Stimulated activated CD8-positive, alpha-beta memory T cell treated with anti-CD3 and anti-CD28 coated beads, Interleukin-15, amount 100 ng/mL, for 48 hours (primary cell): Measurements from ENCODE around the gene NME3.
"Not testable (repeated sequence)": the region's sequence is repeated elsewhere in the genome, so short reads cannot be mapped to it uniquely, and the experiment has no call there.

Source experiments
- DNase-seq, 2 donors: peaks; one replicate each; pipeline ENCODE4 v3.0.0-alpha.2; 2020; ENCODE audit warnings: low read depth in 2 of 2

The NME3 gene

GRCh38 chr16:1749152-1750117 is 21.9 kb downstream of the NME3 start:
- no peak for DNase-seq

DNA sequence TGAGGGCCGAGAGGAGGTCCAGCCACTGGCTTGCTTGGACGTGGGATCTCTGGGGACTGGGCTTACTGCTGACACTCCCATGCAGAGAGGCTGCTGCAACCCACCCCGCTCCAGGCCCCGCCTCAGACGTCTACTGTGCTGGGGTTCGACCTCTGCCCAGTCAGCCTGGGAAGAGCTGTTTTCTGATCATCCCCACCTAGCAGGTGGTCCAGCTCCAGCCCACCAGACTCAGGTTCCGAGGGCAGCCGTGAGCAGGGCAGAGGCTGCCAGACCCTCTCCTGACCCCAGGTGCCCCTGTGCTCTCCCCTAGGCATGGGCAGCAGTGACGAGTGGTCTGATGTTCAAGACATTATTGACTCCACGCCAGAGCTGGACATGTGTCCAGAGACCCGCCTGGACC is 23.4 kb downstream of the NME3 start:
- DNase-seq, result no peak

GRCh38 chr16:1746693-1747195 is 24.6 kb downstream of the NME3 start:
- no peak for DNase-seq

DNA sequence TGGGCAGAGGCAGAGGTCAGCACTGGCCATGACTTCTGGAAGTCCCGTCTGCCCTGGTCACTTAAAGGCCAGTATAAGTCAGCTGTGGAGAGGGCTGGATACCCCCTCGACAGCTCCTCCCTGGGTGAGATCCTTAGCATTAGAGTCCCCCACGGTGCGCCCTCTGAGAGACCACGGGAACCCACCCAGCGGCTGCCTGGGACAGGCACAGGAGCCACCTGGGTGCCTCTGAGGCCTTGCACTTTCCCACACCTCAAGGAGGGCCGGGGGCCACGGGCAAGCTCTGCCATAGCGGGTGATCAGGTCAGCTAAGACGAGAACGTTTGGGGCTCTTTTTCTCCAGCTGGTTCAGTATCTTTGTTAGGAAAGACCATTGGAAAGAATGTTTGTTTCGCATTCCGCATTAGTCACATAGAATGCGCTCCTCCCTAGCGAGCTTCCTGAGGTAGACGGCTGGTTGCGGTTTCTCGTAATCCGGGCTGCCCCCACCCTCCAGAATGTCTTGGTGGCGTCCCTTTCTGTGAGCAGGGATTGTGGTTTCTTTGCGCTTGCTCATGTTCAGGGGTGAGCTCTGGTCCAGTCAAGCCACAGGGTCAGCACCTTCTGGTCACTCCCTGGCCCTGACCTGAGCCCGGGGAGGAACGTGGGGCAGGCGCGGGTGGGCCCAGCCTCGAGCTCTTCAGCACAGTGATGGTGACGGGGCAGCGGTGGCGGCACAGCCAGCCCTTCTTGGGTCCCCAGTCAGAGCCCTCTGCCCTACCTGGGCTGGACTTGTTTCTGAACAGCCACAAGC is 25.2 kb downstream of the NME3 start:
- no peak for DNase-seq

- DNase-seq, result no peak
These were observed 26.0 kb downstream of the NME3 start for GRCh38 chr16:1745181-1745899.

DNA sequence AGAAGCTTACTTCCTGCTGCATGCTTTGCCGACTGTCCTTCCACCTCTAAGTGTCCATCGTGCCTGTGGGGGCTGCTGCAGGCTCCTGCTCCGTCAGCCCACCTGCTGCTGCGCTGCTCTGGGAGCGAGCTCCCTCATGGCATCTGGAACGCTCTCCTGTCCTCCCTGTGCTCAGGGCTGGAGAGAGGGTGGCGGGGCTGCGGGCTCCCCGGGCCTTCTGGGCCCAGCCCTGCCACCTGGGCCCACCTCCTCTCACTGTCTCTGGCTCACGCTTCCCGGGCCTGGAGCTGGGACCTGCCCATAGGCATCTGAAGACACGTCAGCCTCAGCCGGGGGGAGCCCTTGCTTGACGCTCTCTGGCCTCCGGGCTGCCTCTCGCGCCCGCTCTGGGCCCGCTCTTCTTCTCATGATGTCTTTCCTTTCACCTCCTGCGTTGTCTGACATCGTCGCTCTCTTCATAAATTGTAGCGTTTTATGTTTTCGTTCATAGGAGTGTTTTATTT is 27.0 kb downstream of the NME3 start:
- DNase-seq, result no peak

- no peak for DNase-seq
These were observed 27.7 kb downstream of the NME3 start for GRCh38 chr16:1743376-1744337.

DNA sequence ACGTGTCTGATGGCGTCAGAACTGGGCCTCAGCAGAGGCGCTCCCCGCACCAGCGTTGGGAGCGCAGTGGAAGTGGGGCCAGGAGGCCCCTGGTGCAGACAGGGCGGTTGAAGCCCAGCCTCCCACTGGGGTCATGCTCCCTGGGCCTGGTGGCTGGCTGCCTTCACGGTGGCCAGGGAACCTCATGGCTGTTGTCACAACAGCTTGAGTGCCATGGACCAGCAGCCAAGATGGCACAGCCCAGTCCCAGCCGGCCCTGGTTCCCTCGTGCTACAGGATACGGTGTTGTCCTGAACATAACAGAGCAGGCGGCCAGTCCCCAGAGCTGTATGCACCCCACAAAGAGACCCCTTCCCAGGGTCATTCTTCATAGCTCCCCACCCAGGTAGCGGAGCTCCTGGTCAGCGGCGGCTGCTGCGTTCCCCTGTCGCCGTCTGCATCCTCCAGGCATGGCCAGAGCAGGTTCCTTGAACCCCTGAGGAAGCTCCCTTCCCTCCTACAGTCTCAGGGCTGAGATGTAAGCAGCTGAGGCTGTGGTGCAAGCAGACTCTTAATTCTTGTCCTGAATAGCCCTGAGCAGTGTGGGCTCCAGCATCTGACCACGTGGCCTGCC is 29.7 kb downstream of the NME3 start:
- DNase-seq, result no peak

- DNase-seq, result no peak
These were observed 30.4 kb downstream of the NME3 start for GRCh38 chr16:1740781-1741490.

- DNase-seq, result no peak
These were observed 31.1 kb downstream of the NME3 start for GRCh38 chr16:1740234-1740633.

GRCh38 chr16:1734816-1735215 is 36.5 kb downstream of the NME3 start:
- DNase-seq, result no peak

DNA sequence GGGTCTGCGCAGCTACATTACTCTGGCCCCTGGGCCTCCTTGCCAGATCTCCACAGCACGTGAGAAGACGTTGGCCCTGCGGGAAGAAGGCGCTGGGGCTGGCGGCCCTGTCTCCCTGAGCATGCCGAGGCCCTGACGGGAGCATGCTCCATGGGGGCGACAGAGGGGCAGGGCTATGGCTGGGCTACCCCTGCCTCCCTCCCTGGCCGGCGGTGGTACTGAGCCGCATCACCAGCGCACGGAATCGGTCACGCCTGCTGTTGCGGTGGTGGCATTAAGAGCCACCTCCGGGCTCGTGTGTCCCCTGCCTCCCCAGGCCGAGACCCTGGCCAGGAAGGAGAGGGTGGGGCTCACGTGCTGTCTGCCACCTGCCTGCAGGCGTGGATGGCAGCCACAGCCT is 37.2 kb downstream of the NME3 start:
- no peak for DNase-seq

- not testable (repeated sequence) for DNase-seq
These were observed 38.8 kb downstream of the NME3 start for GRCh38 chr16:1732551-1732987.

DNA sequence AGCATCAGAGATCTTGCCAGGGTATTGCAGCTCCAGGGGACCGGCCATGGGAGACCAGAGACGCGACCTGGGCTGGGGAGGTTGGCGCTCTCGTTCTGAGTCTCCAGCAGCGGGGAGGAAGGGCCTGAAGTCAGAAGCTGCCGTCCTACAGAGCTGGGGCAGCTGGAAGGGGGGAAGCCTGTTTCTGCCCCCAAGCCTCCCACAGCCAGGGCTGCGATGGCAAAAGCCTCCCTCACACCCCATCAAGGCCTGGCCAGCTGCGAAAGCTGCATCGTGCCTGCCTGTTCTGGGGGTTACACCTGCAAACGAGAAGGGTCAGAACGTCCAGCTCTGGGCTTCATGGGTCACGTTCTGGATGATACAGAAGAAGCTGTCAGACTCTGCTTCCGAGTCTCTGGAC is 39.3 kb downstream of the NME3 start:
- DNase-seq, result no peak

GRCh38 chr16:1731603-1732002 is 39.7 kb downstream of the NME3 start:
- no peak for DNase-seq

DNA sequence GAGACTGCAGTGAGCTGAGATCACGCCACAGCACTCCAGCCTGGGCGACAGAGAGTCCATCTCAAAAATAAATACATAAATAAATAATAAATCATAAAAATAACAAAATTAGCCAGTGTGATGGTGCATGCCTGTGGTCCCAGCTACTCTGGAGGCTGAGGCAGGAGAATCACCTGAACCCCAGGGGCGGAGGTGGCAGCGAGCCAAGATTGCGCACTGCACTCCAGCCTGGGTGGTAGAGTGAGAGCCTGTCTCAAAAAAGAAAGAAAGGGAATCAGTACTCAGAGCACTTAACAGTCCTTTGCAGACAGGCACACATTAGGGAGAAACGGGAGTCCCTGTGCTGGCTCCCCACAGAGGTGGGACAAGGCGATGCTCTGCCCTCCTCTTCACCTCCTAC is 40.3 kb downstream of the NME3 start:
- no peak for DNase-seq

GRCh38 chr16:1729445-1729844 is 41.9 kb downstream of the NME3 start:
- DNase-seq, result no peak

- DNase-seq, result no peak
These were observed 42.3 kb downstream of the NME3 start for GRCh38 chr16:1729026-1729425.
